Measurements from ENCODE around the gene HACD2. TPM values are rescaled to one million over a fixed set of nuclear protein-coding genes. Genes with fewer than 3 reads are reported as not detected.

The HACD2 gene
- total RNA-seq, 4 donors from 2014 or later, result 24.9 to 51.6 (median 36.0) TPM

- no peak for DNase-seq (ENCODE audit: low spot score in 2 of 2)
- Histone ChIP-seq H3K36me3 (peaks cover 0 to 4% (median 0%) of the 10 kb centered on the region in 3 donors), H3K4me3 (no peak overlapping the region), H3K27ac (no peak overlapping the region), H3K9me3 (no peaks in the 10 kb centered on the region), H3K27me3 (no peaks in the 10 kb centered on the region), H3K4me1 (peaks cover 0 to 29% (median 16%) of the 10 kb centered on the region in 4 donors)
- WGBS, 2 donors, result 90 to 91% methylated on average over 5 of the region's 5 CpGs
- no peak for TF ChIP-seq CTCF (IDR thresholded peaks at IDR 0.05)
- no peak for TF ChIP-seq EP300 (IDR thresholded peaks at IDR 0.05)
- TF ChIP-seq POLR2A (IDR thresholded peaks at IDR 0.05), result no peak
Observed at GRCh38 chr3:123623346-123623880, 38.6 kb upstream of the HACD2 start.

- H3K27me3 ChIP-seq, result no peaks in the 10 kb centered on the region
- no peak for TF ChIP-seq EP300 (IDR thresholded peaks at IDR 0.05)
- TF ChIP-seq POLR2A (IDR thresholded peaks at IDR 0.05), result no peak
- no peak for TF ChIP-seq CTCF (IDR thresholded peaks at IDR 0.05)
- H3K4me3 ChIP-seq, result no peak overlapping the region
- 83 to 91% methylated on average over 2 of the region's 2 CpGs for WGBS, 2 donors
- no peak for DNase-seq (ENCODE audit: low spot score in 2 of 2)
- H3K36me3 ChIP-seq, result no peaks in the 10 kb centered on the region
- no peaks in the 10 kb centered on the region for H3K9me3 ChIP-seq
- peaks cover 0 to 36% (median 22%) of the 10 kb centered on the region in 4 donors for H3K4me1 ChIP-seq
- H3K27ac ChIP-seq, result no peak overlapping the region
Observed at GRCh38 chr3:123622766-123623165, 37.9 kb upstream of the HACD2 start.

GRCh38 chr3:123621850-123622189 is 37.0 kb upstream of the HACD2 start:
- Histone ChIP-seq H3K4me1 (peaks cover 0 to 41% (median 23%) of the 10 kb centered on the region in 4 donors), H3K9me3 (no peaks in the 10 kb centered on the region), H3K36me3 (no peaks in the 10 kb centered on the region), H3K4me3 (no peak overlapping the region), H3K27ac (no peak overlapping the region), H3K27me3 (no peaks in the 10 kb centered on the region)
- 93 to 97% methylated on average over 7 of the region's 7 CpGs for WGBS, 2 donors
- TF ChIP-seq POLR2A (IDR thresholded peaks at IDR 0.05) (no peak), CTCF (IDR thresholded peaks at IDR 0.05) (no peak), EP300 (IDR thresholded peaks at IDR 0.05) (no peak)
- no peak for DNase-seq (ENCODE audit: low spot score in 2 of 2)

GRCh38 chr3:123621186-123621849 is 36.5 kb upstream of the HACD2 start:
- no peak overlapping the region for H3K4me3 ChIP-seq
- TF ChIP-seq EP300 (IDR thresholded peaks at IDR 0.05) (no peak), CTCF (IDR thresholded peaks at IDR 0.05) (no peak), POLR2A (IDR thresholded peaks at IDR 0.05) (no peak)
- H3K36me3 ChIP-seq, result no peaks in the 10 kb centered on the region
- H3K9me3 ChIP-seq, result no peaks in the 10 kb centered on the region
- H3K4me1 ChIP-seq, result peaks cover 0 to 41% (median 23%) of the 10 kb centered on the region in 4 donors
- WGBS, 2 donors, result 77 to 81% methylated on average over 7 of the region's 7 CpGs
- H3K27me3 ChIP-seq, result no peaks in the 10 kb centered on the region
- DNase-seq (ENCODE audit: low spot score in 2 of 2), result no peak
- H3K27ac ChIP-seq, result peak overlapping the region in 1 of 4 donors; percentile 69

GRCh38 chr3:123620343-123620742 is 35.5 kb upstream of the HACD2 start:
- Histone ChIP-seq H3K27me3 (no peaks in the 10 kb centered on the region), H3K27ac (peak overlapping the region in 3 of 4 donors; percentile 29 to 69 (median 52)), H3K36me3 (no peaks in the 10 kb centered on the region), H3K4me3 (no peak overlapping the region), H3K9me3 (no peaks in the 10 kb centered on the region), H3K4me1 (peaks cover 0 to 41% (median 23%) of the 10 kb centered on the region in 4 donors)
- 32% methylated on average over 8 of the region's 8 CpGs for WGBS, 2 donors
- DNase-seq (ENCODE audit: low spot score in 2 of 2), result no peak
- TF ChIP-seq CTCF (IDR thresholded peaks at IDR 0.05) (no peak), POLR2A (IDR thresholded peaks at IDR 0.05) (no peak), EP300 (IDR thresholded peaks at IDR 0.05) (peak in 1 of 2 donors; percentile 26)

Measured in tibial nerve (tissue), 4 donors.